Left colon (tissue), 2 donors: ENCODE results near the gene ARHGAP20. TPM values are rescaled to one million over a fixed set of nuclear protein-coding genes. Genes with fewer than 3 reads are reported as not detected.
A peak's percentile ranks its signal among the peaks of the same experiment; 100 is the strongest.
"Not testable (repeated sequence)": the region's sequence is repeated elsewhere in the genome, so short reads cannot be mapped to it uniquely, and the experiment has no call there.

Source experiments
- ATAC-seq: fragments of 200-7000 bp; cut with Tn5 transposase; one replicate; pipeline ENCODE4 v1.9.1; 2020; ENCODE audit warnings: mild to moderate bottlenecking, moderate library complexity
- DNase-seq, 2 donors: peaks; one replicate each; pipeline ENCODE4 v3.0.0-alpha.2; 2020
- intact Hi-C, 2 donors: fragments of 100-400 bp; cut with DNase I in 1 of 2; cut with micrococcal nuclease in 1 of 2; formaldehyde crosslinking; loops; one replicate each; pipeline versions ENCODE4 v1.11.2 to v1.14.0; 2022; cut with DNase I, micrococcal nuclease
- total RNA-seq, 2 donors: library from RNA; stranded (reverse); fragmentation: NEBNext Ultra II Directional; extraction: Animal tissue kit (Norgen Biotek cat#: 25700); gene quantifications; one replicate each; pipeline ENCODE4 v1.2.1, GENCODE V29; 2021
- donor health status: DM: no; HTN: no; CAD: no.
- donor health status: DM: yes; HTN: yes; CAD: no.

ARHGAP20 gene
- total RNA-seq, 2 donors from 2014 or later = 1.1 to 2.8 TPM

GRCh38 chr11:110634370-110634769, 77.9 kb downstream of the ARHGAP20 start:
- ATAC-seq (peak; percentile 33), DNase-seq (no peak)
- intact Hi-C loops = no loop called here

DNA sequence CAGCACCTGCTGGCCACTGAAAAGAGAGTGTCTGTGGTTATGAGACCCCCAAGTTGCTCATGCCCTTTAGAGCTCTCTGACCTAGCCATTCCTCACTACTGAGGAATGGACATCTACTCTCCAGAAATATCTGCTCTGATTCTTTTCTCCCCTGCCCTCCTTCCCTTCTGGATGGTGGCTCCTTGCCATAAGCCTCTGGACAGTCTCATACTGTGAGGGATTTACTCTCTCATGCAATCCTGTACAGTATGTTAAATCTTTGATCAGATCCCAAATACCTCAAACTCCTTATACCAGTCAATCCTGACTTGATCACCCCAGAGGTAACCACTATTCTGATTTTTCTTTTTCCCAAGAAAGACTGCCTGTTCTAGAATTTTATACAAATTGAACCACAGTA, 80.7 kb downstream of the ARHGAP20 start:
- no peak for DNase-seq
- intact Hi-C loops = no loop called here
- ATAC-seq = no peak

GRCh38 chr11:110629594-110629993, 82.6 kb downstream of the ARHGAP20 start:
- no peak for ATAC-seq
- DNase-seq = no peak
- intact Hi-C loops = no loop called here

- intact Hi-C loops = no loop called here
- ATAC-seq = no peak
- DNase-seq = no peak
These were observed 90.4 kb downstream of the ARHGAP20 start for GRCh38 chr11:110621826-110622225.

GRCh38 chr11:110619366-110619765, 92.9 kb downstream of the ARHGAP20 start:
- intact Hi-C loops, DNase-seq, ATAC-seq: not testable (repeated sequence)

DNA sequence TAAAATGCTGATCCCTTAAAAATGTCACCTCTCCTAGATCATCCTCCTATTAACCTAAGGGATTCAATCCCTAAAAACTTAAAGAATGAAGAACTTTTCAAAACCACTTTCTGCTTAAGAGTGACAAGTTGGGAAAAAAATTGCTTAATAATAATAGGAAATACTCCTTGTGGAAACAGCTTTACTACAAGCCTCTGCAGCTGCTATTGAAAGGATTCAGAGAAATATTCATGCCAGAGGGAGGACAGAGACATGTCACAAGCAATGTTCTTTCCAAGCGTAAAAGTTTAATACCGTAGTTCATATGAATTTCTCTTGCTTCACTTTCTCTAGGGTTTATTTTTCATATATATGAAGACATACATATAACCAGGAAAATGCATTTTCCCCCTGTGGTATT, 98.2 kb downstream of the ARHGAP20 start:
- ATAC-seq (no peak), DNase-seq (no peak)
- intact Hi-C loops = no loop called here

DNA sequence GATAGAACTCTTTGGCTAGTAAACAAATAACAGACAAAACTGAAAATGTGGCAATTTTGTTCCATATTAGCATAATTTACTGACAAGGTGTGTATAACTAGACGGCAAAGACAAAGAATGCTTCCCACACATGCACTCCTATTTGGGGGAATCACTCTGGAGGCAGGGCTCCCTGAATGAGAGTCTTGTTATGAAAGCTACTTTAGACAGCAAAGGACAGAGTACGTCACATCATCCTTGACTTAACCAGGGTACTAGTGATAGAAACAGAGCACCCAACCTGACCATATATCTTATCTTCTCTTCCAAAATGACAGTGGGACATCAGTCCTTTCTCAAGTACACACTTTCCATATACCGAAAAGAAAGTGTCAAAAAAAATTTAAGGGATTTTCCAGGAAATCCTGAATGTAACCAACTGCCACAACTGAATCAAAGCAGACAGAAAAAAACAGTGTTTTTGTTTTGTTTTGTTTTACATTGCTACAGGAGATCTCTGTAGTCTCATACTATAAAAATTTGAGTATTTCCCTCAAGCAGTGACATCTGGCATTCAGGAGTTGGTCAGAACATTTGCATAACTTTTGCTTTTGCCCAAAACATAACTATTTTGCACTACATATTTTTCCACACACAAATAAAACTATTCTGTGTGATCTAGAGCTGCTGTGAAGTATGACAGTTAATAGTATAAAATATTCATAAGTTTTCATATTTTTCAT, 98.9 kb downstream of the ARHGAP20 start:
- intact Hi-C loops = no loop called here
- no peak for DNase-seq
- no peak for ATAC-seq

- DNase-seq = no peak
- intact Hi-C loops = no loop called here
- no peak for ATAC-seq
These were observed 105.8 kb downstream of the ARHGAP20 start for GRCh38 chr11:110606415-110606814.

GRCh38 chr11:110601936-110602335, 110.3 kb downstream of the ARHGAP20 start:
- intact Hi-C loops = no loop called here
- ATAC-seq (no peak), DNase-seq (no peak)

DNA sequence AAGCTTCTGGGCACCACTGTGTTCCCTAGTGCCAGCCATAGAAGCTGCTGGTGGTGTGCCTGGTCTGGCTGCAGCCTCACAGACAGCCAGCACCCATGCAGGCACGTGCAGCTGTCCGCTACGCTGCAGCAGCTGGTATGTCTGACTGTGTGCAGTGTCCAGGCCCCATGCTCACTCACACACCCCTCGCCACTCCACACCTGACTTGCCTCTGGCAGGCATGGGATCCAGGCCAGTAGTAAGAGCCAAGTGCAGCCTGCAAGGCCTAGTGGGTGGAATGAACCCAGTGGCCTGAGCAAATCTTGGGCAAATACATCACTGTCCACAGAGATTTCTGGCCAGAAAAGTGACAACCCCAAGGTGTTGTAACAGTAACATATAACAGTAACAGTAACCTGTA, 111.9 kb downstream of the ARHGAP20 start:
- intact Hi-C loops = no loop called here
- no peak for DNase-seq
- ATAC-seq = no peak

DNA sequence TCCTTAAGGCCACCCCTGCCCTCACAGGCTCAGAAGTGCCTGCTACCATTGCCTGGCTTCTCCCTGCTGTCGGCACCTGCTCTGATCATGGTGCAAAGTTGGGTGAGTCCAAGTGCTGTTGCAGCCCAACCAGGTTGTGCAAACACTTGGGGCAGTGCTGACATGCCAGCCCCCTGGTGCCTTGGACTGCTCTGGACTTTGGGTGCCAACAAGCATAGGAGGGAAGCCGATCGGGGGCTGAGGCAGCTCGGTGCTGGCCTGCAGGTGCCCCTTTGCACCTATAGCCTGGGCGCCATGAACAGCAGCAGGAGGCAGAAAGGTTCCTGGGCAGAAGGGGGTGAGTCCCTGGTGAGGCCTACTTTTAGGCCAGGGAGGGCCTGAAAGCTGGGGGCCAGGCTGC, 113.0 kb downstream of the ARHGAP20 start:
- intact Hi-C loops = no loop called here
- no peak for DNase-seq
- ATAC-seq = no peak

- no peak for DNase-seq
- intact Hi-C loops = no loop called here
- no peak for ATAC-seq
These were observed 113.5 kb downstream of the ARHGAP20 start for GRCh38 chr11:110598725-110599124.

DNA sequence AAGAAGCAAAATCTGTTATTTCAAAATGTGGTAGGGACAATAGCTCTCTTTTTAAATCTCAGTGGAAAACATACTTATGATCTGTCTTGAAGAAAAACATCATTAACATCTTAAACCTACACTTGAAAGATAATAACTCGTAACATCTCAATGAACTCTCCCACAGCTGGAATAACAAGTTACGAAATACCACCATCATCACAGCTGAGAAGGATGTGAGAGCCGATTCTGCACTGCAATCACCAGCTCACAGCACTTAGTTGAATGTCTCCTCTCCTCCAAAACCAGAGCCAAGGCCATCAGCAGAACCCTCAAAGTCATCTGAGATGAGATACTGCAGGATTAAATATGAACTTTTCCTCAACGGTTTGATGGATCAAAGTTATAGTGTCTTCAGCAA, 124.3 kb downstream of the ARHGAP20 start:
- intact Hi-C loops = no loop called here
- no peak for ATAC-seq
- no peak for DNase-seq

DNA sequence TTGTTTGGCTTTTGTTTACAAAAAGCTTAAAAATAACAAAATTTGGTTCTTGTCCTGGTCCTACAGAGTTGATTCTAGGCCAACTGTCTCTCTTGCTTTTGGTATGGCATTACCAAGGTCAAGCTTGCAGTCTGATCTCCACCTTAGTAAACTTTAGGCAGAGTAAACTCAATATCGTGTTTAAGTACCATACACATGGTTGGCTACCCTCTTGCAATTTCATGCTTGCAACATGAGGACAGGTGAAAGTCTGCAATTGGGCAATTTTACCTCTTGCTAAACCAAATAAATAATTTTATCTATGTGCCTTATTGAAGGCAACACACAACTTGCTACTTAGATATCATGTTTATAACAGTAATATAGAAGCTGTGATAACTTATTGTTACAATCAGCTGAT, 125.1 kb downstream of the ARHGAP20 start:
- DNase-seq (no peak), ATAC-seq (no peak)
- intact Hi-C loops = no loop called here

- intact Hi-C loops = no loop called here
- ATAC-seq (no peak), DNase-seq (no peak)
These were observed 128.1 kb downstream of the ARHGAP20 start for GRCh38 chr11:110584150-110584549.

DNA sequence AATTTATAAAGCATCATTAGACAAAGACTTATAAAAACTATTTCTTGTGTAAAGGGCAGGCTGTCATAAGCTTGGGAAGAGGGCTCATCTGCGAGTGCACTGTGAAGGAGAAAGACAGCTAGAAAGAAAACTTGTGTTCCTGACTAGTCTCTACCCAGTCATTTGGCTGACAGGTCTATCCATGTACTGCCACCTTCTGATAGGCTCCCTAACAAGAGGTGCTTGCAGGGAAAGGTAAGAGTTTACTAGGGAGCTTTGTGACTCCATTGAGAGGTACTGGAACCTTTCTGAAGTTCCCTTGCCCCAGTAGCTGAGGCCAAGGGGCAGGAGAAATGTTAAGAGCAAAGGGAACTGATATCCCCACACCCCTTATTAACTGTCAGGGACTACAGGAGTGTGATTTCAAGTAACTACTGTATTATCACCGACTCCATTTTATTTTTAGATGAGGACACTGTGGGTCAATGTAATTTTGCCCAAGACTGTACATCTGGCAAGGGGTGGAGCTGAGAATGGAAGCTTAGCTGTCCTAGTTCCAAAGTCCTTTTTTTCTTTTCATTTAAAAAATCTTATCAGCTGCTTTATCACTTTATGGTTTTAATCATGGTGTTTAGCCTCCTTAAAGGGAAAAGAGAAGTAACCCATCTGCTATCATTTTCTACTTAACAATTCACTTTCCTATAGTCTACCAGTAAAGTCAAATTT, 129.4 kb downstream of the ARHGAP20 start:
- intact Hi-C loops = no loop called here
- DNase-seq (peak in 1 of 2 donors; percentile 16), ATAC-seq (peak; percentile 94)

DNA sequence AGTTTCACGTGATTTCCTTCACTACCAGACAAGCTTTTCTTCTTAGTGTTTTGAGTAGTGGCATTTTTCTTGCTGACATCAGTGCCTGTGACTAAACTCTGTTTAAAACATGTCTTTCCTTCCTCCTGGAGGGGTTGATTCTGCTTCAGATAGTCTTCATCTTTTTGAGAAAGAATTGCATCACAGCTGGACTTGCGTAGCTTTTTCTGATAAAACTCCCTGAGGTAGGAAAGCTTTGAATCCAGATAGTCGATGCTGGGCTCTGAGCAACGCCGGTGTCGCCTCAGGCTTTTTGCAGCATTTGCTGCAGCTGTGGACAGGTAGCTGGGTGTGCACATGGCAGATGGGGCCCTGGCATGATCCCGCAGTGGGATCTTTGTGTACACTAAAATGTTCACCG, 131.7 kb downstream of the ARHGAP20 start:
- DNase-seq = no peak
- intact Hi-C loops = no loop called here
- ATAC-seq = no peak

DNA sequence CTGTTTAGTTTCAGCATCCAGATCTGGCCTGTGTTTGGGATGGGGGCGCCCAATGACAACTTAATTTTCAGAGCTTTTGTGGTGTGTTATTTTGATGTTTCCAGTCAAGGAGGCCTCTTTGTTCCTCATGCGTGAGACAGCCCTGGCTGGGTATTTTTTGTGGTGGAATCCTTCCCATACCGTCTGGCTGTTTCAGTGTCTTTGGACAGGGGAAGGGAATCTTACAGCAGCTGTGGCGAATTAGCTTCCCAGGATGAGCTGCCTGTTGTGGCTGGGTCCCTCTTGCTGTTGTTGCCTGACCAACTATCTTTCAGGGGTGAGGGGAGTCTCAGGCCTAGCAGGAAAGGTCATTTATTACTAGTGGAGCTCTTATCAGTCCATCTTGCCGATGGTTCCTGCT, 138.8 kb downstream of the ARHGAP20 start:
- ATAC-seq = no peak
- intact Hi-C loops = no loop called here
- no peak for DNase-seq

DNA sequence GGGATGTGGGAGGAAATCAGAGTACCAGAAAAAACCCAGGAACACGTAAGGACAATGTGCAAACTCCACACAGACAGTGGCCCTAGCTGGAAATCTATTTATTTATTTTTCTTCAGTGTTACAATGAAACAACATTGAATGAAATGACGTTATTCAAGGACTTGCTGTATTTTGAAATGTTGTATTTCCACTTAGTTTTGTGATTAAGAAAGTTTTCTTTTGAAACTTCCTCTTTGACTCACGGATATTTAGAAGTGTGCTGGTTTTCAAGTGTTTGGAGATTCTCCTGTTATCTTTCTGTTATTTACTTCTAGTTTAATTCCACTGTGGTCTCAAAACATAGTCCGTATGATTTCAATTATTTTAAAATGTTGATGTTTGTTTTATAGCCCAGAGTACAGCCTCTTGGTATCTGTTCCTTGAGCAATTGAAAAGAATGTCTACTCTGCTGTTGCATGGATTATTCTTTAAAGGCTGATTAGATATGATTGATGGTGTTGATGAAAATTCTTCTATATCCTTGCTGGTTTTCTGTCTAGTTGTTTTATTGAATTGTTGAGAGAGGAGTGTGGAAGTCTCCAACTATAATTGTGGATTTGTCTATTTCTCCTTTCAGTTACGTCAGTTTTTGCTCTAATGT, 141.0 kb downstream of the ARHGAP20 start:
- ATAC-seq (no peak), DNase-seq (no peak)
- intact Hi-C loops = no loop called here

DNA sequence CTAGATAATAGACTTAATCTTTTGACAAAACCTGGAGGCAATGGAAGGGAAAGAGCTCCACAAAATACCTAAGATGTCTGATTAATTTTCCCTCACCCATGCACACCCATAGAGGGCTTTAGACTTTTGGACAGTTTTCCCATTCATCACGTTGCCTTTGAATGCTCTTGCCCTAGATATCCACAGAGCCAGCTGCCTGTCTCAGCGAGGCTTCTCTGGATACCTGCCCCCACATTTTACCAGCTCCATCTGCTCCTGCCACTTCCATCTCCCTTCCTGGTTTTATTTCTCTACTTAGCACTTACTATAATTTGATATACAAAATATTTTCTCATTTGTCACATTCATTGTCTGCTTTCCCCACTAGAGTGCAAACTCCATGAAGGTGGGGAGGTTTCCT, 145.7 kb downstream of the ARHGAP20 start:
- intact Hi-C loops = no loop called here
- ATAC-seq (no peak), DNase-seq (no peak)
